GM19455 (cell line): Measurements from ENCODE around the gene MILR1.
"Not testable (repeated sequence)": the region's sequence is repeated elsewhere in the genome, so short reads cannot be mapped to it uniquely, and the experiment has no call there.

Experiments used
- ATAC-seq: cut with Tn5 transposase; IDR thresholded peaks from one replicate; pipeline ENCODE4 v1.9.1; 2021; ENCODE audit not compliant: unreplicated experiment

Gene MILR1

DNA sequence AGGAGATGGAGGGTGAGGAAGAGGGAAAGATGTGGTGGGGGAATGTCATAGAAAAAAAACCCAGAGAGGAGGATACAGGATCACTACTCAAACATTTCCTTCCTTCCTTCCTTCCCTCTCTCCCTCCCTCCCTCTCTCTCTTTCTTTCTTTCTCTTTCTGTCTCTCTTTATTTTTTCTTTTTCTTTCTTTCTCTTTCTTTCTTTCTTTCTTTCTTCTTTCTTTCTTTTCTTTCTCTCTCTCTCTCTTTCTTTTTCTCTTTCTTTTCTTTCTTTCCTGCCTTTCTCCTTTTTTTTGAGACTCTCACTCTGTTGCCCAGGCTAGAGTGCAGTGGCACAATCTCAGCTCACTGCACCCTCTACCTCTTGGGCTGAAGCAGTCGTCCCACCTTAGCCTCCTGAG, 17.9 kb downstream of the MILR1 start:
- ATAC-seq, result not testable (repeated sequence)

DNA sequence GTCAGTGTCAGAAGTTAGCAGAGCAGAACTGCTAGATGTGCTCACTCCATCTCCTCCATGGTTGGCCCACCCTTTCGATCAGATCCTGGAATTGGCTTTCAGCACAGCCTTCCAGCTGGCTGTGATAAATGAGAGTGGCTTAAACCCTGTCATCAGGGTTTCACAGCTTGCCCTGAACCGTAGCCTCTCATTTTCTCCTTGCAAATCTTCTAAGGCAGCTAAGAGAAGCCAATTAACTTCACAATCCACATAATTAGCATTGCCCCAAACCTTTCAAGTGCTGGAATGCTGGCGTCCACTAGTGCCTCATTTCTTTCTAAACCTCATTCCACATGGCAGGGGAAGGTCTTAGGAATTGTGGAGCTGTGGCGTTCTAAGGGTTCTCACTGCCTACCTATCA, 21.7 kb downstream of the MILR1 start:
- no peak for ATAC-seq

DNA sequence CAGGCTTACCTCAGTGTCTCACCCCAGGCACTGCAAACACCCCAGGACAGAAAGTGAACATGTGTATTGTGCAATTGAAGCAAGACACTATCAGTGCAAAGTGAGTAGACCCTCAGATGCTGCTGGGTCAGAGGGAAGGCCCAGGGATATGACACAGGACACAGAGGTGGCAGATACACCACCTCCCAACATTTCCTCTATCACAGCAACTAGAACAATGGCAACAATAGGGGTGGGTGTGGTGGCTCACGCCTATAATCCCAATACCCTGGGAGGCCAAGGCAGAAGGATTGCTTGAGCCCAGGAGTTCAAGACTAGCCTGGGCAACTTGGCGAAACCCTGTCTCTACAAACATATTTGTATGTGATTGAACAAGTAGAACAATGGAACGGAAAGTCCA, 22.5 kb downstream of the MILR1 start:
- ATAC-seq, result no peak

DNA sequence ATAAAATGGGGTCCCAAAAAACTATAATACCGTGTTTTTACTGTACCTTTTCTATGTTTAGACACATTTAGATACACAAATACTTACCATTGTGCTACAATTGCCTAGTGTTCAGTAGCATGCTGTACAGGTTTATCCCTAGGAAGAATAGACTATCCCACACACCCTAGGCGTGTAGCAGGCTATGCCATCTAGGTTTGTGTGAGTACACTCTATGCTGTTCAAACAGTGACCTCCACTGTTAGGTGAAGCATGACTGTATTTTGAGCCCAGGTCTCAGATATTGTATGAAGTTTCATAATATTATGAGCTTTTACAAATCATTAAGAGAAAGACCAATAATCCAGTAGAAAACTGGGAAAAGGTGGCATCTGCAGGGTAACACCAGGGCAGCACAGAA, 23.6 kb downstream of the MILR1 start:
- ATAC-seq, result no peak

DNA sequence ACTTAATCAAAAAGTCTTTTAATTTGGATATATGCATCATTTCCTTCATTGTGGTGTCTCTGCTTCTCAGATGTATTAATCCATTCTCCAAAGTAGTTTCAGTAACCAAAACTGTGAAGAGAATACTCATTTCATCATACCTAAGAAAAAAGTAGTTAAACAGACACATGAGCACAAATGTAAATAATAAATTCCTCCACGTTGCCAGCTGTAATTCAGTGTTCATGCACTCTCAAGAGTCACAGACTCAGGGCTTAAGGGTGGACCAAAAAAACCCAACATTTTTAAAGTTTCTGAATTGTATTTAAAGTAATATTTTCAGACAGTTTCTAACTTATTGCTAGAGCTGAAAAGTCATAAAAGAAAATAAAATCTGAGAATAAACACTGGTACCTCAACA, 28.9 kb downstream of the MILR1 start:
- ATAC-seq, result no peak

DNA sequence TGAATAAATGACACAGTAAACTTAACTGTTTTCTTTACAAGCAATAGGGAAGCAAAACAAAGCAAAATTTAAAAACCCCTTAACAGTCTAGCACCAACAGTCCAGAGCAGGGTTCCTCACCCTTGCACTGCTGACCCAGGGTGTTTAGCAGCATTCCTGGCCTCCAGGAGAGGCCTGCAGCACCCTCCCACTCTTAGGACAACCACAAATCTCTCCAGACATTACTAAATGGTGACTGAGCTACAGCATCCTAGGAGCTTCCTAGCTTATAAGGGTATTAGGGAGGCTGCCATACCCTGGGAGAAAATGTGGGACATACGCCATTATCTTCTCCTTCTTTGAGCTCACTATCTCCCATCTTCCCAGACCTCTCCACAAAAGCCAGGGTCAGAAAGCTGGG, 32.0 kb downstream of the MILR1 start:
- ATAC-seq, result no peak

DNA sequence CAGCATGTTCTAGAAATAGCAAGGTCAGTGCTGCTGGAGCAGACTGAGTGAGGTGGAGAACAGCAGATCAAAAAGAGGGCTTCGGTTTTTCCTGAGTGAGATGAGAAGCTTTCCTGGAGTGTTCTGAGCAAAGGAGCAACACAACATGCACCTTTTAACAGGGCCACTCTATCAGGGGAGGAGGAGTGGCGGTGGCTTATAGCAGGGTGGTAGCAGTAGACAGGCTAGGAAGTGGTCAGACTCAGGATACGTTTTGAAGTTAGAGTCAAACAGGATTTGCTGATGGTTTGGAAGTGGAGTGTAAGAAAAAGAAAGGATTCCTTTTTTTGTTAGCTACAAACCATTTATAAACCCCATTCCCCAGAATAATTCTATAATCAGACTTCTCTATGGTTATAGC, 35.5 kb downstream of the MILR1 start:
- no peak for ATAC-seq

DNA sequence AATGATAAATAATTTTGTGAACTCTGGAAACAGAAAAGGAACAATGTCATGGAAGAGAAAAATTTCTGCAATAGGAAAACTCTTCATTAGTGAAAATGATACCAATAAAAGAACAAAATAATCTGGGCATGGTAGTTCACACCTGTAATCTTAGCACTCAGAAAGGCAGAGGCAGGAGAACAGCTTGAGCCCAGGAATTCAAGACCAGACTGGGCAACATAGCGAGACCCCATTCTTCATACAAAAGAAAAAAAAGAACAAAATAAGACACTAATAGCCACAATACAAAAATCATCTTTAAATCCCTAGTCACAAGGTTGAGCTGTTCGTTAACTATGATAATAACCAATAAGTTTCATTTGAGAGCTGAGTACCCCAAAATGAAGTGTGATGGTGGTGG, 39.4 kb downstream of the MILR1 start:
- ATAC-seq, result no peak

DNA sequence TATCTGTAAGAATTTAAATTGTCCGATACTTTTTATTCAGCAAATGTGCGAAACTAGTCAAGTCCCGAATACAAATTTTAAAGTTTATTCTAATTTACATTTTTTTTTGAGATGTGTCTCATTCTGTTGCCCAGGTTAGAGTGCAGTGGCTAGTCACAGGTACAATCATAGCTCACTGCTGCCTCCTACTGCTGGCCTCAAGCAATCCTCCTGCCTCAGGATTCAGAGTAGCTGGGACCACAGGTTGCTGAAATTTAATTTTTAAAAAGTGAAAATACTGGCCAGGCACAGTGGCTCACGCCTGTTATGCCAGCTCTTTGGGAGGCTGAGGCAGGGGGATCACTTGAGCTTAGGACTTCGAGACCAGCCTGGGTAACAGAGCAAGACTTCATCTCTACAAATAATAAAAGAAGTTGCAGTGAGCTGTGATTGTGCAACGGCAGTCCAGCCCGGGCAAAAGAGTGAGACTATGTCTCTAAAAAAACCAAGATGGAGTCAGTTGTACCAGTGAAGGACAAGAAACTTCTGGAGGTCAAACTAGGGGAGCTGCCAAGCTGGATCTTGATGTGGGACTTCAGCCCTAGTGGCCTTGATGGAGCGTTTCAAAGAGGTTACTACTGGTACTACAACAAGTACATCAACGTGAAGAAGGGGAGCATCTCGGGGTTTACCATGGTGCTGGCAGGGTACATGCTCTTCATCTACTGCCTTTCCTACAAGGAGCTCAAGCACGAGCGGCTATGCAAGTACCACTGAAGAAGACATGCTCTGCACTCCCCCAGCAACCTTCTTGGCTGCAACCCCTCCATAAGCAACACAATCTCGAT, 42.3 kb downstream of the MILR1 start:
- no peak for ATAC-seq

DNA sequence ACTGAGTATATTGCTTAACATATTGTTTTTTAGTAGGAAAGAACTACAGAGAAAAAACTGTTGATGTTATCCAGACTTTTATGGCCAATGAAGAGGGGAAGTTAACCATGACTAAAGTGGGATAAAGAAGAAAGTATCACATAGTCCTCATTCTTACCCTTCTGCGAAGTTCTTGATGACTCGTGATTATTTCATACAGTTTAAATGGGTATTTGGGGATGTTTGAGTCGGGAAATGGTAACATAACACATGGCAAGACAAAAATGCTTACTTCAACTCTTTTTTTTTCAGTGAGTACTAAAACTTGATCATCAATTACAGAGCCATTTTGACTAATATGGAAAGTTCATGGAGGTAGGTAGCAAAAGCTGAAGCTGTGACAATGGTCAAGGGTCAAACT, 43.1 kb downstream of the MILR1 start:
- ATAC-seq, result no peak

DNA sequence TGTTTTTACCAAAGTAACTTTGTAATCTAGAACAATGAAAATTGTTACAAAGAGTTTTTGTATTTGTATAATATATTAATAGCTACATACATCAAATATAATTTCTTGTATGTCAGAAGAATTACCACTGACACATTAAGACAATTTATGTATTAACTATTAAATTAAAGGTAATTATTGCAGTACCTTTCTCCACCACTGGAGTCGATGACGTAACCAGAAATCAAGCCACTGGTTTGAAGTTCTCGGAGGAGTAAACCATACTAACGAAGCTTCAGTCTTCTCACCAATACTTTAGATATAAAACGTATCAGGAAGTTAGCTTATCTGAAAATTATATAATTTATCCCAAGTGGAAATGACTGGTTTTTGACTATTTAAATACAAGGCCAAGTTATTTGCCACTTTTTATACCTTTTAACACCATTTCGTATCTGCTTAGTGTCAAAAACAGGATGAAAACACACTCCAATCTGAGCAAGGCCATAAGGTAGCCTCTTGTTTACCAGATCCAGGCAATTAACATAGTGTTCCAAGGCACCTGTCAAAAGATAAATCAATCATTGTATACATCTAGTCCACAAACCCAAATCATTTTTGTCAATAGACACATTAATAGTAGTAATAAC, 43.7 kb downstream of the MILR1 start:
- no peak for ATAC-seq

DNA sequence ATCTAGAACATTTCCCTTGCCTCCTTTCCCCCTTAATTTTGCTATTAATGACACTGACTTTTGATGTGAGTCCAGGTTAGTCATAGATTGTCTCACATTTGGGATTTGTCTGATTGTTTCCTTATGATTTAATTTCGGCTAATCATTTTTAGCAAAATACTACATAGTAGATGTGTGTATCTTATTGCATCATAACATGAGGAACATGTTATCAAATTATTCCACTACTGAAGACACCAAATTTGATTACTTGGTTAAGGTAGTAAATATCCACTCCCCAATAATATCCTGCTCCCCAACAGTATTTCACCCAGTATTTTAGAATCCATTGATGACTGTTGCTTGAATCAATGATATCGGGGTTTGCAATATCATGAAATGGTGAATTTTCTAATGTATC, 45.2 kb downstream of the MILR1 start:
- no peak for ATAC-seq

DNA sequence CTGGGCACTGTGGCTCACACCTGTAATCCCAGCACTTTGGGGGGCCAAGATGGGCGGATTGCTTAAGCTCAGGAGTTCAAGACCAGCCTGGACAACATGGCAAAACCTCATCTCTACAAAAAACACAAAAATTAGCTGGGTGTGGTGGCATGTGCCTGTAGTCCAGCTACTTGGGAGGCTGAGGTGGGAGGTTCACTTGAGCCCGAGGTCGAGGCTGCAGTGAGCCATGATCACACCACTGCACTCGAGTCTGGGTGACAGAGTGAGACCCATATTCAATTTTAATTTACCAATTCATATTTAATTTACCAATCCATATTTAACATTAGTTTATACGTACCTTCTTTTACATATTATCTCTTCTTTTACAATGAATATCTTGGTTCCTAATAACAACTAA, 46.4 kb downstream of the MILR1 start:
- ATAC-seq, result not testable (repeated sequence)

DNA sequence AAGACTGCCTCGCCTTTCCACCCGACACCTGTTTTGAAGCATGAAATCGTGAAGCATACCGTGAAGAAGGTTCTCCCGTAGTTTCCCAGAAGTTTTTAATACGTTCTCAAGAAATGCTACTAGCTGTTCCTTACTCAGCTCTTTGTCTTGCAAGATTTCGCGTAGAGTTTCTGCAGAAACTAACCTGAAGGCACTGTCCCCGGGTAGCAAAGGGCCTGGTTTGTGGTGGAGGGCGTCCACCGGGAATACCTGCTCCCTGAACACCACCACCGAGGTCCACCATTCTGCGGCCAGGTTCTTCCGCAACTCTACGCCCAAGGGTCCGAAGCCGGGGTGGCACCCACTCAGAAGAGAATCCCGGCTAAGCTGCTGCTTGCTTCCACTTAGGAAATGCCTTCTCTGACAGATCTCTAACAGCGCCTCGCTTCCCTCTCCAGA, 47.5 kb downstream of the MILR1 start:
- no peak for ATAC-seq

DNA sequence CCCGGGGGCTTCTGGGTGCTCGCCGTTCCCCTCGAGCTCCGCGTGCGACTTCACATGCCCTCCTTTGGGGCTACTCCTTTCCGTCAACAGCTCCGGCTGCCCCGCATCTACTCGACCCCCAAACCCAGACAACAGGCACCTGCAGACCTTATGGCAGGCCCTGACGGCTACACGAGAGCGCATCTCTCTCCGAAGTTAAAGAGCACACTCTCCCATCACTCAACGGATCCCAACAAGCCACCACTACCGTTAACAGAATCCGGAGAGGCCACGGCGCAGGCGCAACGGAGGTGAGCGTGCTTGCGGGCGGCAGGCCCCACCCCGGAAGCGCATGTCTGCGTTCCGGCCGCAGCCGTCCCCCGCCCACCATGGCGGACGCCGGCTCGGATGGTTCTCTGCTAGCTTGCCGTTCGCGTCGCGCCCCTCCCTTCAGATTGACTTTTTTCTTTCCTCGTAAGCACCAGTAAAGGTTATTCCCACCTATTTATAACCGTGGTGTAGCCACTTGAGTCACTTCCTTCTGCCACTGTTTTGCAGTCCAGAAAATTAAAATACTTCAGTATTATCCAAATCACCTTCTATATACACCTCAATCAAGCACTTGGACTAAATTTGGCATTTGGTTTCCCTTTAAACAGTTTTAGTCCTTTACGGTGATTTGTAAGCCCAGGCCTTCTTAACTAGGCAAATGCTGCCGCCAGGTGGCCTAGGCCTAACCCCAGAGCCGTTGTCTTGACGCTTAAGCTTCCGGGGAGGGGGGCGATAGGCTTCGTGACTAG, 48.1 kb downstream of the MILR1 start, which contains the start of gene POLG2:
POLG2 (minus strand) TSS at position 269 of the 779 bp plus-strand sequence; CDS start at position 183, 86 bp downstream.
- peak; percentile 83 for ATAC-seq

DNA sequence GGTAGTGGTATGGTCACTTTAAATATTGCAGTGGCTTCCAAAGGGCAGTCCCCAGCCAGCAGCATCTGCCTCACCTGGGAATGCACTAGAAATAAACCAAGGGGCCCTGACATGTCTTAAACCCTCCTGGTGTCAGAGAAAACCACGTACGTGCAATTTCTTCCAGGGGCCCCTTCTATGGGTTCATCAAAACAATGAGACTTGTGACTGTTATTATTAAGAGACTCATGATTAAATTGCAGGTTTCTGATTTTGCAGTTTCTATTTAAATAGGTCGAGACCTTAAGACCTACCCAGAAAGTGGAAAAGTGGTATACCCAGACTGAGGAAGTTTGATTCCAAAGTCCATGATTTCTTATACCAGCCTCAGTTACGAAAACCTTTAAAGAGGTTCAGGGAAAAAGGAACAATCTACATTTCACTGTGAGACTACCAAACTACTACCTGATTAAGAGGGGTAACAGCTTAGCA, 48.7 kb downstream of the MILR1 start:
- ATAC-seq, result no peak

DNA sequence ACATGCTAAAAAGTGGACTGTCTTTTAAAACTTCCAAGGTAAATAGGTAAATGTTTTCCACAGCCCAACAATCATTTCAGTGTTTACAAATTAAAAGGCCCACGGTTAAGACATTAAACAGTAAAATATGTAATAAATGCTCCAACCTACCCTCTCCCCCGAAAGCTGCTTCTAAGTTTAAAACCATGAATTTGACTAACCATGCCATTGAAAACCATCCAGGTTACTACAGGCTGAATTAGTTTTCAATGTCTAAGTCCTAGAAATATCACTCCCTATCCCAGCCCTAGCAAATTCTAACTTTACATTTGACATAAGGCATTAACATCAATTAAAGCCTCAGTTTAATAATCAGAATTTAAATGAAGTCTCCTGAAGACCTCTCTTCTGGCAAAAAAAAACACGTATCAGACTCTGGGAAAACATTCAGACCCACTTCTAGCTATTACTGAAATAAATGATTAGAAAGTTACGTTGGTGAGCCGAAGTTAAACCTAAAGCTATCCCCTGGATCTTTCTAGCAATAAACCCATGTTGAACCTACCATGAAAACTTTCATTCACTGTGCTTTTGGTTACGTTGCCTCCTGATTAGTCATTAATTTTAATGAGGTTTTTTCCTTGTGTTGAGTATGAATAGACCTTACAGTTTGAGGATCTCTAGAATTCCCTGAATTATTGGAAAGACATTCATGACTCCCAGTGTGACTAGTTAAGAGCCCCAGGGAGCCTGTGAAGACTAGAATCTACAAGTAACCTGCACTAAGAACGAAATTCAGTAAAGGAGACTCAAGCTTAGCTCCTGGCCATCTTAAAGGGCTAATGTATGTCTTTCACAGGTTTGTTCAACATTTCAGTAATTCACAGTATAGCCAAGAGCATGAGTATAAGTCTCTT, 49.6 kb downstream of the MILR1 start:
- no peak for ATAC-seq

DNA sequence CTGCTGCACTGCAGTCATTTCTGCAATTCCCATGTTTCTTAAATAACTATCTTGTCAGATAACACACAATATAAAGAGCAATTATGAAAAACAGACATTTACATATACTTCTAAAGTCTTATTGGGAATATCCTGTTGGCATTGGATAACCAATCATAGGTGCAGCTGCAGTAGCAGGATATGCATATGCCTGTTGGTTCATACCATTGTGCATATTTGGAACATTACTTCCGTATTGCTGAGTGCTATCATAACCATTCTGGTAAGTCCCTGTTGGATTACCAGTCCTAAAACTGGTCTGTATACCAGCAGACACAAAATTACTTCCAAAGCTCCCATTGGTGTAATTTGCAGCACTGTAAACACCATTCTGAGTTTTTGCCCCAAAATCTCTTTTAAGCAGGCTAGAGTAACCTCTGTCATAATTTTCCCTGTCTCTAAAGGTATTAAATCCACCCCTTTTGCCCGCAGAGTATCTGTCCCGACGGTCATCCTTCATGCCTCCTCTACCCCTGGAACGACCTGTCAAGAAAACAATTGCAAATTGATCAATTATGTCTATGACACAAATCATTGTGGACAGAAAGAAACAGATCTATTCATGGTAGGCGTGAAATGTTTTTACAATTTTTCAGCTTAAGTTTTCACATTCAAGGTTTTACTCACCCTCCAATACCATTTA, 51.0 kb downstream of the MILR1 start:
- no peak for ATAC-seq

DNA sequence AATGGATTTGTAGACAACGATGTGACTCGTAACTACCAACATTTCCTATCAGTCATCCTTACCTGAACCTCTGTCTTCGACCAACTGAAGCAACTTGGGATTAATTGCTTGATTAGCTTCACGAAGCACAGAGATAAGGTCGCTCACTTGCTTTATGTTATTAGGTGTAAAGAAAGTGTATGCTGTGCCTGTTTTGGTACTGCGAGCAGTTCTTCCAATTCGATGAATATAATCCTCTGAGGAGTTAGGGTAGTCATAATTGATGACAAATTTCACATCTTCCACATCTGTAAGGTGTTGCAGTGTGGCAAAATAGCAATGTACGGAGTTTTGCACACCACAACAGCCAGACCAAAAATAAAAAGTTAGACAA, 51.6 kb downstream of the MILR1 start:
- ATAC-seq, result no peak
